Natural killer cell treated with Interleukin-12 subunit alpha and Interleukin-12 subunit beta and Interleukin-15 and Interleukin-18, amount 100 ng/mL, for 72 hours (primary cell): ENCODE data around the gene FBL. TPM values are rescaled to one million over a fixed set of nuclear protein-coding genes. Genes with fewer than 3 reads are reported as not detected.
A peak's percentile ranks its signal among the peaks of the same experiment; 100 is the strongest.
"Not testable (repeated sequence)": the region's sequence is repeated elsewhere in the genome, so short reads cannot be mapped to it uniquely, and the experiment has no call there.

Experiments
- ATAC-seq, 2 donors: fragments of 150-1000 bp; cut with Tn5 transposase in 1 of 2; sonication (Bioruptor Pico), chemical (Tn5 transposase) in 1 of 2; 2 replicates each; pipeline ENCODE4 v1.10.0; 2021
- DNase-seq: peaks from one replicate; pipeline ENCODE4 v3.0.0; 2022; ENCODE audit warnings: low spot score
- H3K27ac Mint-ChIP-seq, 2 donors: 1 replicate in 1 of 2; 2 replicates in 1 of 2; pipeline ENCODE4 v1.8.0; 2022; ENCODE audit warnings: mixed read lengths in 2 of 2, mild to moderate bottlenecking in 1 of 2, moderate library complexity in 1 of 2
- H3K27me3 Mint-ChIP-seq, 2 donors: 1 replicate in 1 of 2; 2 replicates in 1 of 2; pipeline ENCODE4 v1.8.0; 2022; ENCODE audit warnings: mixed read lengths in 2 of 2
- H3K36me3 Mint-ChIP-seq: one replicate; pipeline ENCODE4 v1.8.0; 2022; ENCODE audit warnings: mixed read lengths
- H3K4me1 Mint-ChIP-seq, 2 donors: 1 replicate in 1 of 2; 2 replicates in 1 of 2; pipeline ENCODE4 v1.8.0; 2022; ENCODE audit warnings: low read depth in 2 of 2, mixed read lengths in 2 of 2, mild to moderate bottlenecking in 1 of 2
- H3K4me3 Mint-ChIP-seq: one replicate; pipeline ENCODE4 v1.8.0; 2022; ENCODE audit warnings: mixed read lengths
- H3K9me3 Mint-ChIP-seq: 2 replicates; pipeline ENCODE4 v1.8.0; 2022; ENCODE audit warnings: mixed read lengths
- total RNA-seq, 2 donors: library from RNA; stranded (reverse); gene quantifications; one replicate each; pipeline ENCODE4 v1.2.3, GENCODE V29; 2022

FBL gene
- total RNA-seq, 2 donors from 2014 or later = 304 to 505 TPM

DNA sequence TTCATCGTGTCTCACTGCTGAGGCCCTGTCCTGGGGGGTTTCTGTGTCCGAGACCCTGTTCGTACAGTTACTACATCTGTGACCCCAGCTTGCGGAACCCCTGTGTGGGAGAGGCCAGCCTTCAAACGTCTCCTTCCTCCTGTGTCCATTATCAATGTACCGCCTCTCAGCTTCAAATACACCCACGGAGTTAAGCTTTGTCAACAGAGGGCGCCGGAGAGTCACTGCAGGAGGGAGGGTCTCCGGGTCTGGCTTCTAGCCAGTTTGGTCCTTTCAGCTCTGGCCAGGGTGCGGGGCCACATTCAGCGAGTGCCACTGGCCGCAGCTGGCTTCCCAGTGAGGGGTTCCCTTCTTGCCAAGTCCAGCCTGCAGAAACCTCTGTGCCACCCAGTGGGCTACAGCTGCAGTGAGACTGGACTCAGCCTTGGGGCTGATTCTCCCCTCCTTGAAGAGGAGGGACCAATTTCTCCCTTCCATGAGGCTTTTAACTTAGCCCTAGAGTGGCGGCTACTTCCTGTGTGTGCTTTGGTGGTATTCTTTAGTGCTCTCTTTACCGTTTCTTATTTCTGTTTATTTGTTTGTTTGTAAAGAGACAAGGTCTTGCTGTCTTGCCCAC lies 35.4 kb upstream of the FBL start:
- not testable (repeated sequence) for DNase-seq

GRCh38 chr19:39880241-39880640 lies 34.1 kb upstream of the FBL start:
- not testable (repeated sequence) for H3K4me3 Mint-ChIP-seq, DNase-seq, ATAC-seq, H3K9me3 Mint-ChIP-seq, H3K27me3 Mint-ChIP-seq, H3K4me1 Mint-ChIP-seq, H3K27ac Mint-ChIP-seq, H3K36me3 Mint-ChIP-seq

More for the DNA sequence above, 35.4 kb upstream of the FBL start:
- not testable (repeated sequence) for H3K4me3 Mint-ChIP-seq, H3K27me3 Mint-ChIP-seq, H3K4me1 Mint-ChIP-seq, H3K9me3 Mint-ChIP-seq, H3K36me3 Mint-ChIP-seq, H3K27ac Mint-ChIP-seq
- peak; percentile 64 to 82 for ATAC-seq

DNA sequence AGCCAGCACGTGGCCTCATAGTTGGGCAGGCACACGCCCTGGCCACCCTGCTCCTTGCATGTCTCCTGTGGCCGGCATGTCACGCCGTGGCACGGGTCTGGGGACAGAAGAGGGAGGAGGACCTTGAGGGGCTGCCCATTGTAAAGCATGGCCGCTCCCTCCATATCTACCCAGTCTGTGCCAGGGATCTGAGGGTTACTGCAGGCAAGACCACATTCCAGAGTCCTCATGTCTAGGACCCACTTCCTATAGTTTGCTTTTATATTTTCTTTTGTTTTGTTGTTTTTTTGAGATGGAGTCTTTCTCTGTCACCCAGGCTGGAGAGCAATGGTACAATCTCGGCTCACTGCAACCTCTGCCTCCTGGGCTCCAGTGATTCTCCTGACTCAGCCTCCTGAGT lies 33.6 kb upstream of the FBL start:
- H3K4me1 Mint-ChIP-seq, H3K9me3 Mint-ChIP-seq, DNase-seq, H3K27me3 Mint-ChIP-seq, ATAC-seq, H3K4me3 Mint-ChIP-seq, H3K36me3 Mint-ChIP-seq, H3K27ac Mint-ChIP-seq: not testable (repeated sequence)

DNA sequence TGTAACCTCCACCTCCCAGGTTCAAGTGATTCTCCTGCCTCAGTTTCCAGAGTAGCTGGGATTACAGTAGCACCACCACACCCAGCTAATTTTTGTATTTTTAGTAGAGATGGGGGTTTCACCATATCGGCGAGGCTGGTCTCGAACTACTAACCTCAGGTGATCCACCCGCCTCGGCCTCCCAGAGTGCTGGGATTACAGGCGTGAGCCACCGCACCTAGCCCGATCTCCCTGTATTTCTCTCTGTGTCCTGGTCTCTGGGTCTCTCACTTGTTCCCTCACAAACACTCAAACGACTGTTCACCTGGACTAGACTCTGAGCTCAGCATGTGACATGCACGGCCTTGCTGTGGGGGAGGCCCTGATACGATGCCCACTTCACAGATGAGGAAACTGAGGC lies 32.7 kb upstream of the FBL start:
- not testable (repeated sequence) for ATAC-seq, H3K9me3 Mint-ChIP-seq, H3K4me1 Mint-ChIP-seq, H3K27me3 Mint-ChIP-seq, DNase-seq, H3K4me3 Mint-ChIP-seq, H3K27ac Mint-ChIP-seq, H3K36me3 Mint-ChIP-seq

DNA sequence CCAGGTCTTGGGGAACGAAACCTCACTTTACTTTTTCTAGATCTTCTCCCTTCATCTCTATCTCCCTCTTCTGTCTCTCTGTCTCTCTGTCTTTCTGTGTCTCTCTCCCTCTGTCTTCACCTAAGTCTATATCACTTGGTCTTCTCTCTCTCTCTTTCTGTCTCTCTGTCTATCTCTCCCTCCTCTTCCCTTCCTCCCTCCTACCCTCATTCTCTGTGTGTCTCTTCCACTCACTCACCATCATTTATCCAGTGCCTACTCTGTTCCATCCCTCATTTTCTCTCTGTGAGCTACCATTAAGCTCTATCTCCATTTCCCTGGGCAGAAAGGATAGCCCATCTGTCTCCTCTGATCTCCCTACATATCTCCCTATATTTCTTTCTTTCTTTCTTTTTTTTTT lies 32.2 kb upstream of the FBL start:
- no peak overlapping the region for H3K4me3 Mint-ChIP-seq
- no peaks in the 10 kb centered on the region for H3K36me3 Mint-ChIP-seq
- no peak overlapping the region for H3K27ac Mint-ChIP-seq
- DNase-seq (no peak), ATAC-seq (no peak)
- H3K4me1 Mint-ChIP-seq = peaks cover 0 to 5% of the 10 kb centered on the region in 2 donors
- no peaks in the 10 kb centered on the region for H3K27me3 Mint-ChIP-seq
- H3K9me3 Mint-ChIP-seq = no peaks in the 10 kb centered on the region

GRCh38 chr19:39877982-39878381 lies 31.8 kb upstream of the FBL start:
- H3K9me3 Mint-ChIP-seq, H3K4me3 Mint-ChIP-seq, DNase-seq, ATAC-seq, H3K36me3 Mint-ChIP-seq, H3K4me1 Mint-ChIP-seq, H3K27ac Mint-ChIP-seq, H3K27me3 Mint-ChIP-seq: not testable (repeated sequence)

DNA sequence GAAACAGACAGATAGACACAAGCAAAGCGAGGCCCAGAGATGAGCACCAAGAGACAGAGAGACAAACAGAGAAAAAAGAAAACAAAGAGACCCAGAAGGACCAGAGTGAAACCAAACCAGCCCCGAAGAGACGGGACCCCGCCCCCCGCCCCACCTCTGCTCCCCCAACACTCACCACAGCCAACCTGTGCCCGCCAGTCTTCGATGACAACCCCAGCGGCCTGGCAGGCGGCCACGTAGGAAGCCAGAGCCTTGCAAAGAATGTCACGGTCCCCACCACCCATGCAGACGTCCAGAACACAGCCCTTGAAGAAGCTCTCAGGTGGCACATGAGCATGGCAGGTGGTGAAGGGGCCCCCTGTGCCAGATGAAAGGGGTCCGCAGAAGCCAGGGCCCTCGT lies 31.3 kb upstream of the FBL start:
- H3K36me3 Mint-ChIP-seq, H3K27me3 Mint-ChIP-seq, H3K4me1 Mint-ChIP-seq, H3K9me3 Mint-ChIP-seq, DNase-seq, H3K4me3 Mint-ChIP-seq, H3K27ac Mint-ChIP-seq: not testable (repeated sequence)
- ATAC-seq = peak in 1 of 2 donors; percentile 41

DNA sequence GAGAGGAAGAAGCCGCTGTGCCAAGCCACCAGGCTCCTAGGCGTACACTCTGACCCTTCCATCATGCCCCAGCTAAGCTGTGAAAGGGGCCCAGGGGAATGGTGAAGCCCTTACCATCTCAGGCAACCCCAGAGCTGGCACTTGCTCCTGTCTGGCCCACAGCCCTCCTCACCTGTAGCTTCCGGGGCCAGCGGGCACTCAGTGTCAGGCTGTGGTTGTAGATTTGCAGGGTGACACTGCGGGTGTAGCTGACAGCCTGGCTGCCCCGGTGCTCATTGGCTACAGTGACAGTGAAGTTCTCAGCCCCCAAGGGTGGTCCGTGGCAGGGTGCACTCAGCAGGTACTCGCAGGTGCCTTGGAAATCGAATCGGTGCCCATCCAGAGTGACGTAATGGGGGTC lies 30.3 kb upstream of the FBL start:
- not testable (repeated sequence) for H3K36me3 Mint-ChIP-seq, H3K4me1 Mint-ChIP-seq, H3K27ac Mint-ChIP-seq, H3K27me3 Mint-ChIP-seq, DNase-seq, H3K9me3 Mint-ChIP-seq, H3K4me3 Mint-ChIP-seq, ATAC-seq

- H3K9me3 Mint-ChIP-seq, H3K27ac Mint-ChIP-seq, H3K36me3 Mint-ChIP-seq, ATAC-seq, H3K4me1 Mint-ChIP-seq, H3K4me3 Mint-ChIP-seq, H3K27me3 Mint-ChIP-seq, DNase-seq: not testable (repeated sequence)
Observed at GRCh38 chr19:39875401-39875864, 29.3 kb upstream of the FBL start.

- Mint-ChIP-seq H3K36me3 (no peaks in the 10 kb centered on the region), H3K4me3 (no peak overlapping the region), H3K27ac (no peak overlapping the region), H3K9me3 (no peaks in the 10 kb centered on the region), H3K27me3 (no peaks in the 10 kb centered on the region), H3K4me1 (no peaks in the 10 kb centered on the region)
- ATAC-seq (no peak), DNase-seq (no peak)
Observed at GRCh38 chr19:39874404-39874803, 28.2 kb upstream of the FBL start.

GRCh38 chr19:39873385-39873784 lies 27.2 kb upstream of the FBL start:
- Mint-ChIP-seq H3K4me1 (no peaks in the 10 kb centered on the region), H3K27ac (no peak overlapping the region), H3K4me3 (no peak overlapping the region), H3K27me3 (no peaks in the 10 kb centered on the region), H3K9me3 (no peaks in the 10 kb centered on the region), H3K36me3 (no peaks in the 10 kb centered on the region)
- ATAC-seq = no peak
- DNase-seq = no peak

DNA sequence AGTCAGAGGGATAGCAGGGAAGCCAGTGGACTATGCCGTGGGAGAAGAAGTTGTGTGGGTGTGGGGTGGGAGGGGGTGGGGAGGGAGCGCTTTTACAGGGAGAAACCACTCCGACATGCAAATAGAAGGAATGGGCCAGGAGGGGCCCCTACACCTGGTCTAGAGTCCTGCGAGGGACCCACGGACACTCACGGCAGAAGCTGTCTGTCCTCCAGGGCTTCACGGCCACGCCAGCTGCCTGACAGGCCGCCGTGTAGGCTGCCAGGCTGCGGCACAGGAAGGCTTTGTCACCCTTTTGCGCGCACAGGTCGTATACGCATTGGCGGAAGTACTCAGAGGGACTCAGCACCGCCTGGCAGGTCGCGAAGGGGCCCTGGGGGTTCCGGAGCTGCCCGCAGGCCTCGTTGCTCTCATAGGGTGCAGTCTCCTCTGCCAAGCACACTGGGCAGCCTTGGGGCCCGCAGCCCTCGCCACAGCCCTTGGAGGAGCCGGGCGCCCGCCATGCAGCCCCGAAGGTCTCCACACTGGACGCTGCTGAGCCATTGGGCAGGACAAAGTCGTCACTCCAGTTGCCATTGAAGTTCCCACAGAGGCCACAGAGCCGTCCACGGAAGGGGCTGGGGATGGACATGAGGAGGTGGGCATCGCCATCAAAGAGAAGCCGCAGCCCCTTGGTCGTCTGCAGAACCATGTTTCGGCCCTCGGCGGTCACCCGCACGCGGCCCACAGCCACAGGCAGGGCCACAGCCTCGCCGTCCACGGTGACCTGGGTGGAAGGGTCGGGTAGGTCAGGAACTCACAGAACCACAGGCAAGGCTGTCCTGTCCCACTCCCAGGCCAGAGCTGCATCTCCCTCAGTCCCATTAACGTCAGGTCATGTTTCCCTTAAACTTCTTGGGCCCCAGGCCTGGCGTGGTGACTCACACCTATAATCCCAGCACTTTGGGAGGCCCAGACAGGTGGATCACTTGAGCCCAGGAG lies 26.0 kb upstream of the FBL start:
- no peak for ATAC-seq
- Mint-ChIP-seq H3K36me3 (no peaks in the 10 kb centered on the region), H3K9me3 (no peaks in the 10 kb centered on the region)

DNA sequence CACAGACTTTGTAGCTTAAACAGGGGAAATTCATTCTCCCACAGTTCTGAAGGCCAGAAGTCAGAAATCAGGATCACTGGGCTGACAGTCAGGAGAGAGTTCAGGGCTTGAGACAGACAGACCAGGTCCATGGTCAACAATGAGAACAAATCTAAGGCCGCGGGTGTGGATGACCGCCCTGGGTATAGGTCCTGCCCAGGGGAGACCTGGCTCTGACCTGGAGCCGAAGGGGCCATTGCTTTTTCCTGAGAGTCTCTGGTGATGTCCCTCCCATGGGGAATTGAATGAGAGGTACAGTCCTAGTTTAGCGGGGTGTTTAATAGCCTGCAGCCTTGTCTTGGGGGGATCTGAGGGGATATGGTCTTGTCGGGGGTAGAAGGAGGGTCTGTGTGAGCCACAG lies 25.2 kb upstream of the FBL start:
- Mint-ChIP-seq H3K36me3 (no peaks in the 10 kb centered on the region), H3K4me1 (no peaks in the 10 kb centered on the region), H3K27me3 (no peaks in the 10 kb centered on the region), H3K4me3 (no peak overlapping the region), H3K9me3 (no peaks in the 10 kb centered on the region), H3K27ac (no peak overlapping the region)
- DNase-seq (no peak), ATAC-seq (no peak)

More for the DNA sequence above, 26.0 kb upstream of the FBL start:
- Mint-ChIP-seq H3K27ac (no peak overlapping the region), H3K4me3 (no peak overlapping the region), H3K27me3 (no peaks in the 10 kb centered on the region), H3K4me1 (no peaks in the 10 kb centered on the region)
- no peak for DNase-seq

GRCh38 chr19:39870171-39870971 lies 24.2 kb upstream of the FBL start:
- Mint-ChIP-seq H3K36me3 (no peaks in the 10 kb centered on the region), H3K27ac (no peak overlapping the region), H3K27me3 (no peaks in the 10 kb centered on the region), H3K9me3 (no peaks in the 10 kb centered on the region), H3K4me1 (no peaks in the 10 kb centered on the region), H3K4me3 (no peak overlapping the region)
- DNase-seq (no peak), ATAC-seq (no peak)
